IPS-11a (cell line): Measurements from ENCODE around the gene EIF2S3.
A peak's percentile ranks its signal among the peaks of the same experiment; 100 is the strongest.
"Not testable (repeated sequence)": the region's sequence is repeated elsewhere in the genome, so short reads cannot be mapped to it uniquely, and the experiment has no call there.

Source experiments
- H3K4me3 ChIP-seq: one replicate; pipeline ENCODE4 v1.5.1; 2013; ENCODE audit warnings: low read depth, low read length, control low read depth

EIF2S3 gene

GRCh38 chrX:24054182-24055042, at the start of gene EIF2S3:
Gene EIF2S3 (plus strand): TSS chrX:24054956. CDS start chrX:24054969, 13 bp downstream.
- no peak within 1 kb of the TSS for H3K4me3 ChIP-seq

- H3K4me3 ChIP-seq, result no peak overlapping the region
These were observed 49.7 kb upstream of the EIF2S3 start for GRCh38 chrX:24005028-24005427.

GRCh38 chrX:24005867-24006266, 48.9 kb upstream of the EIF2S3 start:
- H3K4me3 ChIP-seq, result no peak overlapping the region

- no peak overlapping the region for H3K4me3 ChIP-seq
These were observed 42.5 kb upstream of the EIF2S3 start for GRCh38 chrX:24012266-24012665.

- no peak overlapping the region for H3K4me3 ChIP-seq
These were observed 40.3 kb upstream of the EIF2S3 start for GRCh38 chrX:24014388-24015018.

- H3K4me3 ChIP-seq, result no peak overlapping the region
These were observed 37.1 kb upstream of the EIF2S3 start for GRCh38 chrX:24017674-24018073.

GRCh38 chrX:24018809-24019208, 35.9 kb upstream of the EIF2S3 start:
- H3K4me3 ChIP-seq, result no peak overlapping the region

- no peak overlapping the region for H3K4me3 ChIP-seq
These were observed 35.3 kb upstream of the EIF2S3 start for GRCh38 chrX:24019448-24019847.

- no peak overlapping the region for H3K4me3 ChIP-seq
These were observed 34.4 kb upstream of the EIF2S3 start for GRCh38 chrX:24020306-24020876.

- H3K4me3 ChIP-seq, result peak overlapping the region; percentile 67
These were observed 31.2 kb upstream of the EIF2S3 start for GRCh38 chrX:24023544-24023943.

GRCh38 chrX:24023972-24024669, 30.6 kb upstream of the EIF2S3 start:
- peak overlapping the region; percentile 67 for H3K4me3 ChIP-seq

GRCh38 chrX:24024819-24025740, 29.7 kb upstream of the EIF2S3 start:
- peak overlapping the region; percentile 67 for H3K4me3 ChIP-seq

GRCh38 chrX:24025741-24026403, 28.9 kb upstream of the EIF2S3 start:
- H3K4me3 ChIP-seq, result peak overlapping the region; percentile 49

- H3K4me3 ChIP-seq, result peak overlapping the region; percentile 49
These were observed 28.3 kb upstream of the EIF2S3 start for GRCh38 chrX:24026432-24026831.

GRCh38 chrX:24027086-24027485, 27.7 kb upstream of the EIF2S3 start, which contains the start of gene KLHL15:
Gene KLHL15 (minus strand): TSS chrX:24027186. CDS start chrX:24006693, 20,493 bp downstream.
- H3K4me3 ChIP-seq, result peak within 1 kb of the TSS; percentile 49

- H3K4me3 ChIP-seq, result no peak overlapping the region
These were observed 26.8 kb upstream of the EIF2S3 start for GRCh38 chrX:24027985-24028384.

- no peak overlapping the region for H3K4me3 ChIP-seq
These were observed 24.2 kb upstream of the EIF2S3 start for GRCh38 chrX:24030597-24030996.

GRCh38 chrX:24034485-24034884, 20.3 kb upstream of the EIF2S3 start:
- no peak overlapping the region for H3K4me3 ChIP-seq

GRCh38 chrX:24037729-24038128, 17.0 kb upstream of the EIF2S3 start:
- H3K4me3 ChIP-seq, result no peak overlapping the region

- not testable (repeated sequence) for H3K4me3 ChIP-seq
These were observed 8.7 kb upstream of the EIF2S3 start for GRCh38 chrX:24046060-24046459.
